ENCODE measurements around the gene PLA2G5.

PLA2G5 gene

DNA sequence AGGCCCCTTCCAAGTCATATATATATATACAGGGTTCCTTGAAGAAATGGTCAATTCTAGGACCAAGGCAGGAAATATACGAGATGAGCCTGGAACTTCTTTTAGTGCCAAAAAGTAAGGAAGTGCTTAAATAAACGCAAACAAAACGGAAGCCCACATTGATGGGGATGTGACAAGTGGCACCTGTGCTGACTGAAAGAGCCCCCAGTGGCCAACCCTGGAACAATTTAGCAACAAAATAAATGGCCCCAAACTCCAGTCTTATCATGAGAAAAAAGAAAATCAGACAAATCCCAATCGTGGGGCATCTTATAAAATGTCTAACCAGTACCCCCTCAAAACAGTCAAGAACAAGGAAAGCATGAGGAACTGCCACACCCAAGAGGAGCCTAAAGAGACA, 17.7 kb downstream of the PLA2G5 start:
- Histone ChIP-seq H4K20me1 (ENCODE audit: insufficient read depth, low read length) (peaks cover 4% of the 10 kb centered on the region; the same call in 1 of the 2 replicates), H3K4me2 (ENCODE audit: insufficient read depth, low read length) (no peak overlapping the region)
- ATAC-seq (ENCODE audit: insufficient read depth, low read depth) = no peak

DNA sequence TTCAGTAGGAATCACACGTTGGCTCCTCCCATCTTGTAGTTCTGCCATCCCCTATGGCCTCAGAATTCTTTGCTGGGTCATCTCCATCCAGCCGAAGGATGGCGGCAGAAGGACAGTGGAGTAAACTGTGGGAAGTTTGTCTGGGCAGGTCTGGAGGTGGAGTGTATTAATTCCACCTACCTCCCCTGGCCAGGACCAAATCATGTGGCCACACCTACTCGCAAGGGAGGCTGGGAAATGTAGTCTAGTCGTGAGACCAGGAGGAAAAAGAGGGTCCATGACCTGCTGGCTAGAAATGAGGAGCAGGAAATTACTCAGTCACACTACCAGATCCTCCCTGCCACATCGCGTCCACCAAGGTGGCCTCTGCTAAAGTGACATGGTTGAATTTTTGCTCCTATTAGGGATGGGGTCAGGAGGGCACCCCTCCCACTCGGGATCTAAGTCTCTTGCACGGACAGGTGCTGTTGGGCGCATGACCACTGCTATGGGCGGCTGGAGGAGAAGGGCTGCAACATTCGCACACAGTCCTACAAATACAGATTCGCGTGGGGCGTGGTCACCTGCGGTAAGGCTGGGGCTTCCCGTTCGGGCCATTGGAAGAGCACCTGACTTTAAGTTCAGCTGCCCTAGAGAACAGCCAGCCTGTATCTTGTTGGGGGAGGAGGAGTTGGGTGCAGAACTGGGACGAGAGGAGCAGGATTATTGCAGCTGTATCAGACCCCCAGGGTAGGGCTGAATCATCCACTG, 19.5 kb downstream of the PLA2G5 start:
- Histone ChIP-seq H2AFZ (ENCODE audit: low read depth, low read length) (no peak overlapping the region), H4K20me1 (ENCODE audit: insufficient read depth, low read length) (peaks cover 4% of the 10 kb centered on the region; the same call in 1 of the 2 replicates), H3K9me3 (ENCODE audit: insufficient read depth, low read length, severe bottlenecking) (no peaks in the 10 kb centered on the region), H3K4me3 (ENCODE audit: low read depth in 1 of 2, low read length in 2 of 2) (no peak overlapping the region), H3K36me3 (ENCODE audit: insufficient read depth, low read length) (no peaks in the 10 kb centered on the region), H3K4me2 (ENCODE audit: insufficient read depth, low read length) (no peak overlapping the region), H3K4me1 (ENCODE audit: insufficient read depth, low read length) (no peaks in the 10 kb centered on the region), H3K27me3 (ENCODE audit: insufficient read depth, low read length, poor library complexity) (peaks cover 10% of the 10 kb centered on the region), H3K27ac (ENCODE audit: low read length) (no peak overlapping the region), H3K9ac (ENCODE audit: low read depth, low read length) (no peak overlapping the region), H3K79me2 (ENCODE audit: insufficient read depth, low read length) (no peaks in the 10 kb centered on the region)
- DNase-seq (no peak), ATAC-seq (ENCODE audit: insufficient read depth, low read depth) (no peak)
- TF ChIP-seq EZH2 (IDR thresholded peaks at IDR 0.05; ENCODE audit: borderline replicate concordance, low read depth, low read length, severe bottlenecking) = no peak
- TF ChIP-seq, protein P1, sequence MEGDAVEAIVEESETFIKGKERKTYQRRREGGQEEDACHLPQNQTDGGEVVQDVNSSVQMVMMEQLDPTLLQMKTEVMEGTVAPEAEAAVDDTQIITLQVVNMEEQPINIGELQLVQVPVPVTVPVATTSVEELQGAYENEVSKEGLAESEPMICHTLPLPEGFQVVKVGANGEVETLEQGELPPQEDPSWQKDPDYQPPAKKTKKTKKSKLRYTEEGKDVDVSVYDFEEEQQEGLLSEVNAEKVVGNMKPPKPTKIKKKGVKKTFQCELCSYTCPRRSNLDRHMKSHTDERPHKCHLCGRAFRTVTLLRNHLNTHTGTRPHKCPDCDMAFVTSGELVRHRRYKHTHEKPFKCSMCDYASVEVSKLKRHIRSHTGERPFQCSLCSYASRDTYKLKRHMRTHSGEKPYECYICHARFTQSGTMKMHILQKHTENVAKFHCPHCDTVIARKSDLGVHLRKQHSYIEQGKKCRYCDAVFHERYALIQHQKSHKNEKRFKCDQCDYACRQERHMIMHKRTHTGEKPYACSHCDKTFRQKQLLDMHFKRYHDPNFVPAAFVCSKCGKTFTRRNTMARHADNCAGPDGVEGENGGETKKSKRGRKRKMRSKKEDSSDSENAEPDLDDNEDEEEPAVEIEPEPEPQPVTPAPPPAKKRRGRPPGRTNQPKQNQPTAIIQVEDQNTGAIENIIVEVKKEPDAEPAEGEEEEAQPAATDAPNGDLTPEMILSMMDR (IDR thresholded peaks at IDR 0.05; ENCODE audit: borderline replicate concordance, extremely low read depth, low read length, poor library complexity, severe bottlenecking) = no peak

More for the DNA sequence above, 17.7 kb downstream of the PLA2G5 start:
- Histone ChIP-seq H3K36me3 (ENCODE audit: insufficient read depth, low read length) (no peaks in the 10 kb centered on the region), H3K79me2 (ENCODE audit: insufficient read depth, low read length) (no peaks in the 10 kb centered on the region), H3K27me3 (ENCODE audit: insufficient read depth, low read length, poor library complexity) (peaks cover 12% of the 10 kb centered on the region), H3K27ac (ENCODE audit: low read length) (no peak overlapping the region), H3K9me3 (ENCODE audit: insufficient read depth, low read length, severe bottlenecking) (no peaks in the 10 kb centered on the region), H3K9ac (ENCODE audit: low read depth, low read length) (no peak overlapping the region), H3K4me1 (ENCODE audit: insufficient read depth, low read length) (no peaks in the 10 kb centered on the region), H3K4me3 (ENCODE audit: low read depth in 1 of 2, low read length in 2 of 2) (no peak overlapping the region), H2AFZ (ENCODE audit: low read depth, low read length) (no peak overlapping the region)
- TF ChIP-seq, protein P1 (IDR thresholded peaks at IDR 0.05; ENCODE audit: borderline replicate concordance, extremely low read depth, low read length, poor library complexity, severe bottlenecking) = no peak
- TF ChIP-seq EZH2 (IDR thresholded peaks at IDR 0.05; ENCODE audit: borderline replicate concordance, low read depth, low read length, severe bottlenecking) = no peak
- no peak for DNase-seq

DNA sequence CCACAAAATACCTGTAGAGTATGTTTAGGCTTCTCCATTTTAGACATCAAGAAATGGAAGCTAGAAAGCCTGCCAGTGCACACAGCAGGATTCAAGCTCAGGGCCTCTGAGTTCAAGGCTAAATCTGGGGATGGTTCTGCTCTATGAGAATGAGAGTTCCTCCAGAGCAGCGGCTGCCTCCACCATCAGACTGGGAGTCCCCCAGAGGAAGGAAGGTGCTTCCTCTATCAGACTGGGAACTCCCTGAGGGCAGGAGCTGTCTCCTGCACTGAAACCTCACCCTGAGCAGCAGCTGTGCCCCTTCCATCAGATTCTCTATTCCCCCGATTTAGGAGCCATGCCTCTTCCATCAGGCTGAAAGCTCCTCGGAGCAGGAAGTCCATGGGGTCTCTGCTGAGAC, 20.1 kb downstream of the PLA2G5 start:
- H3K4me2 ChIP-seq (ENCODE audit: insufficient read depth, low read length) = no peak overlapping the region
- peaks cover 10% of the 10 kb centered on the region for H3K27me3 ChIP-seq (ENCODE audit: insufficient read depth, low read length, poor library complexity)
- H3K36me3 ChIP-seq (ENCODE audit: insufficient read depth, low read length) = no peaks in the 10 kb centered on the region
- H2AFZ ChIP-seq (ENCODE audit: low read depth, low read length) = no peak overlapping the region
- no peaks in the 10 kb centered on the region for H3K79me2 ChIP-seq (ENCODE audit: insufficient read depth, low read length)
- TF ChIP-seq, protein P1 (IDR thresholded peaks at IDR 0.05; ENCODE audit: borderline replicate concordance, extremely low read depth, low read length, poor library complexity, severe bottlenecking) = no peak
- TF ChIP-seq EZH2 (IDR thresholded peaks at IDR 0.05; ENCODE audit: borderline replicate concordance, low read depth, low read length, severe bottlenecking) = no peak
- H3K9ac ChIP-seq (ENCODE audit: low read depth, low read length) = no peak overlapping the region
- no peak overlapping the region for H3K4me3 ChIP-seq (ENCODE audit: low read depth in 1 of 2, low read length in 2 of 2)
- 0 out of 2 replicates have a peak, but pooled peaks cover 4% of the 10 kb centered on the region for H4K20me1 ChIP-seq (ENCODE audit: insufficient read depth, low read length)
- no peaks in the 10 kb centered on the region for H3K4me1 ChIP-seq (ENCODE audit: insufficient read depth, low read length)
- ATAC-seq (ENCODE audit: insufficient read depth, low read depth) (no peak), DNase-seq (no peak)
- H3K27ac ChIP-seq (ENCODE audit: low read length) = no peak overlapping the region
- H3K9me3 ChIP-seq (ENCODE audit: insufficient read depth, low read length, severe bottlenecking) = no peaks in the 10 kb centered on the region

All from DND-41 (cell line).